HepG2 (cell line): ENCODE results near the gene MSMB. TPM values are rescaled to one million over a fixed set of nuclear protein-coding genes. Genes with fewer than 3 reads are reported as not detected.
A peak's percentile ranks its signal among the peaks of the same experiment; 100 is the strongest.

ENCODE experiments used
- ADNP ChIP-seq: sonication (generic); formaldehyde crosslinking; IDR thresholded peaks from 2 replicates; pipeline ENCODE4 v1.4.0; 2020; ENCODE audit warnings: missing genetic modification reagents
- CBFB ChIP-seq: sonication (generic); formaldehyde crosslinking; IDR thresholded peaks from 2 replicates; pipeline ENCODE4 v1.4.0; 2020; ENCODE audit warnings: missing genetic modification reagents
- CEBPB ChIP-seq: IDR thresholded peaks from 2 replicates; pipeline ENCODE4 v1.6.1; 2011; ENCODE audit warnings: low read depth, low read length, improper control_type of control experiment, borderline replicate concordance
- CHD4 ChIP-seq: fragments of 200-600 bp; sonication (generic); IDR thresholded peaks from 2 replicates; pipeline ENCODE4 v1.7.0; 2017; ENCODE audit warnings: mild to moderate bottlenecking, low read length, borderline replicate concordance
- HOXA3 ChIP-seq: sonication (generic); formaldehyde crosslinking; IDR thresholded peaks from 2 replicates; pipeline ENCODE4 v1.5.0; 2020; ENCODE audit warnings: missing genetic modification reagents
- IKZF4 ChIP-seq: sonication (generic); formaldehyde crosslinking; IDR thresholded peaks from 2 replicates; pipeline ENCODE4 v1.5.1; 2020; ENCODE audit warnings: borderline replicate concordance, mild to moderate bottlenecking, low read depth, missing genetic modification reagents; ENCODE audit errors: not compliant biosample characterization
- JUNB ChIP-seq: sonication (generic); formaldehyde crosslinking; IDR thresholded peaks from 2 replicates; pipeline ENCODE4 v1.8.0; 2022; ENCODE audit warnings: missing genetic modification reagents, mild to moderate bottlenecking, borderline replicate concordance
- KDM5B ChIP-seq: sonication (generic); formaldehyde crosslinking; IDR thresholded peaks from 2 replicates; pipeline ENCODE4 v1.4.0; 2020; ENCODE audit warnings: missing genetic modification reagents, mild to moderate bottlenecking, borderline replicate concordance
- KLF6 ChIP-seq: IDR thresholded peaks from 2 replicates; pipeline ENCODE4 v1.8.0; 2016; ENCODE audit warnings: missing biosample characterization, missing genetic modification reagents
- RAD21 ChIP-seq: fragments of 450-650 bp; formaldehyde crosslinking; IDR thresholded peaks from 2 replicates; pipeline ENCODE4 v1.5.0; 2020; ENCODE audit warnings: mild to moderate bottlenecking
- SIN3A ChIP-seq: IDR thresholded peaks from 2 replicates; pipeline ENCODE4 v1.6.1; 2011; ENCODE audit warnings: low read depth, mild to moderate bottlenecking, control low read depth, low read length, borderline replicate concordance
- STAT5B ChIP-seq: sonication (generic); formaldehyde crosslinking; IDR thresholded peaks from 2 replicates; pipeline ENCODE4 v1.4.0; 2020; ENCODE audit warnings: missing genetic modification reagents
- U2AF1 ChIP-seq: fragments of 200-400 bp; formaldehyde crosslinking; optimal IDR thresholded peaks from 2 replicates; pipeline ENCODE3; 2017; ENCODE audit warnings: mild to moderate bottlenecking, low read depth, low read length
- ZFP41 ChIP-seq: sonication (generic); formaldehyde crosslinking; IDR thresholded peaks from 2 replicates; pipeline ENCODE4 v1.4.0; 2020; ENCODE audit warnings: mild to moderate bottlenecking, missing genetic modification reagents, borderline replicate concordance
- ZNF253 ChIP-seq: sonication (generic); formaldehyde crosslinking; IDR thresholded peaks from 2 replicates; pipeline ENCODE4 v1.8.0; 2022; ENCODE audit warnings: mild to moderate bottlenecking, missing genetic modification reagents, borderline replicate concordance
- ZNF430 ChIP-seq: sonication (generic); formaldehyde crosslinking; IDR thresholded peaks from 2 replicates; pipeline ENCODE4 v1.9.0; 2021; ENCODE audit warnings: mild to moderate bottlenecking, missing genetic modification reagents
- ZNF572 ChIP-seq: sonication (generic); formaldehyde crosslinking; IDR thresholded peaks from 2 replicates; pipeline ENCODE4 v1.5.1; 2020; ENCODE audit warnings: mild to moderate bottlenecking, missing genetic modification reagents
- ZNF615 ChIP-seq: sonication (generic); formaldehyde crosslinking; IDR thresholded peaks from 2 replicates; pipeline ENCODE4 v1.5.0; 2020; ENCODE audit warnings: mild to moderate bottlenecking, missing genetic modification reagents, borderline replicate concordance
- ZNF703 ChIP-seq: sonication (generic); formaldehyde crosslinking; IDR thresholded peaks from 2 replicates; pipeline ENCODE4 v1.5.1; 2020; ENCODE audit warnings: missing genetic modification reagents, mild to moderate bottlenecking, moderate library complexity, borderline replicate concordance
- ZNF724P ChIP-seq: sonication (generic); formaldehyde crosslinking; IDR thresholded peaks from 2 replicates; pipeline ENCODE4 v1.8.0; 2022; ENCODE audit warnings: missing genetic modification reagents, borderline replicate concordance
- ZNF839 ChIP-seq: sonication (generic); formaldehyde crosslinking; IDR thresholded peaks from 2 replicates; pipeline ENCODE4 v1.4.0; 2020; ENCODE audit warnings: missing genetic modification reagents, mild to moderate bottlenecking, borderline replicate concordance
- ZSCAN12 ChIP-seq: sonication (generic); formaldehyde crosslinking; IDR thresholded peaks from 2 replicates; pipeline ENCODE4 v1.9.0; 2021; ENCODE audit warnings: mild to moderate bottlenecking, missing genetic modification reagents
- polyA plus RNA-seq, 8 experiments: library from polyadenylated mRNA; depleted of rRNA in 3 of 8; stranded (reverse) in 7 of 8; unstranded in 1 of 8; fragments of >200 nt; fragmentation: Illumina TruSeq in 4 of 8; extraction: Trizol in 4 of 8; gene quantifications; 2 replicates each; pipeline versions ENCODE4 v1.2.1 to v1.2.3, GENCODE V29; 2011 to 2016; ENCODE audit warnings: low read depth in 4 of 8, missing spikeins in 1 of 8, mixed read lengths in 1 of 8; ENCODE audit not compliant: insufficient read depth in 1 of 8
- total RNA-seq, 5 experiments: library from RNA; depleted of rRNA; stranded (reverse); fragments of >200 nt; fragmentation: Illumina TruSeq; extraction: Trizol; gene quantifications; 2 replicates each; pipeline ENCODE4 v1.2.3, GENCODE V29; 2016; ENCODE audit warnings: low read depth in 1 of 5
- TF ChIP-seq, protein P1 (sequence below): sonication (generic); formaldehyde crosslinking; IDR thresholded peaks from 2 replicates; pipeline ENCODE4 v1.8.1; 2023; ENCODE audit warnings: mild to moderate bottlenecking, missing genetic modification reagents, borderline replicate concordance
- TF ChIP-seq, protein P2 (sequence below): sonication (generic); formaldehyde crosslinking; IDR thresholded peaks from 2 replicates; pipeline ENCODE4 v1.5.0; 2020; ENCODE audit warnings: mild to moderate bottlenecking, missing genetic modification reagents
- TF ChIP-seq, protein P3 (sequence below): sonication (generic); formaldehyde crosslinking; IDR thresholded peaks from 2 replicates; pipeline ENCODE4 v1.5.0; 2020; ENCODE audit warnings: missing genetic modification reagents, mild to moderate bottlenecking, borderline replicate concordance

MSMB gene
- total and polyA plus RNA-seq, 2 of the 13 experiments (the other 11 are each of a cell fraction or from before 2014, with no cell fraction given) = 0.84 TPM; not detected in 1

DNA sequence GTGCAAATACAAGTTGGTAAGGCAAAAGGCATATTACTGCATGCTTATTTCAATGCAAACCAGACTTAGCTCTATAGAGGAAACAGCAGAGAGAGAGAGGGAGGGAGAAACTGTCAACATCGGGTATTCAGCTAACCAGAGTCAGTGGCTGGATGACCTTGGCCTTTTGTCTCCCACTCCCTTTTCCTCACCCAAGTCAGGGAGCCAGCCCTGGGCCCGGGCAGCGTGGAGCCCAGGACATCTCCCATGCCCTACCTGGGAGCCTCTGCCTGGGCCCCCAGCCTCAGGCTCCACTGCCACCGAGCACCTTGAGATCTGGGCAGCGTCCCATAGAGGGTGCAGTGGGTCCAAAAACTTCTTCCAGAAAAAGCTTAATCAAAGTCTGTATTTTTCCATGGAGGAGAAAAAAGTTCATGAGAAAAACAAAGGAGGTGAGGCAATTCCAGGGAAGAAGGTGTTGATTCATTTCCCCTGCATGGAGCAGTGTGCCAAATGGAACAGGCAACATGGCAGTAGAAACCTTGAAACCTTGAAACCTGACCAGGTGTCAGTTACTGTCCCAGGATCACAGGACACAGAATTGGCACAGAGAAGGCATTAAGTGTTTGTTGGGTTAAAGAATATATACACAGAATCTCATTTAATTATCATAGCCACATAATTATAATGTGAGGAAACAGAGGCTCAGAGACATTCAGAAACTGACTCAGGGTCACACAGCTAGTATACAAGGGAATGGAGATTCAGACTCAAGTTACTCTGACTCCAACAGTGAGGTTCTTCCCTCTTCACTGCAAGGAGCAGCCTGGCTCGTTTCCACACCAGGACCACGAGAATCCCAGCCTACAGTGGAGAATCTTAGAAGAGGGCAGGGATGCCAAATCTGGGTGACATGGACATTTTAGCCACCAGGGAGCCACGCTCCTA is 9.9 kb downstream of the MSMB start (continued):
- TF ChIP-seq KLF6 (CRISPR knock-in tag) (no peak), ZSCAN12 (CRISPR knock-in tag) (no peak), ZNF615 (CRISPR knock-in tag) (no peak), JUNB (CRISPR knock-in tag) (no peak), CBFB (no peak), ADNP (no peak), KDM5B (CRISPR knock-in tag) (no peak; the same call in 1 of the 2 replicates), STAT5B (CRISPR knock-in tag) (no peak), SIN3A (peak; percentile 54; the same call in 1 of the 2 replicates), IKZF4 (CRISPR knock-in tag) (peak; percentile 60), ZNF572 (no peak), U2AF1 (no peak), ZNF724P (no peak; the same call in 1 of the 2 replicates), ZNF253 (CRISPR knock-in tag) (no peak), CEBPB (peak; percentile 36; the same call in 1 of the 2 replicates), RAD21 (CRISPR knock-in tag) (peak; percentile 66), HOXA3 (peak; percentile 87), CHD4 (no peak; the same call in 1 of the 2 replicates), ZNF703 (no peak), ZNF430 (CRISPR knock-in tag) (peak; percentile 87), ZNF839 (CRISPR knock-in tag) (peak; percentile 54; the same call in 1 of the 2 replicates), ZFP41 (CRISPR knock-in tag) (no peak)
- TF ChIP-seq, protein P1, sequence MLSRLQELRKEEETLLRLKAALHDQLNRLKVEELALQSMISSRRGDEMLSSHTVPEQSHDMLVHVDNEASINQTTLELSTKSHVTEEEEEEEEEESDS = no peak
- TF ChIP-seq, protein P2, sequence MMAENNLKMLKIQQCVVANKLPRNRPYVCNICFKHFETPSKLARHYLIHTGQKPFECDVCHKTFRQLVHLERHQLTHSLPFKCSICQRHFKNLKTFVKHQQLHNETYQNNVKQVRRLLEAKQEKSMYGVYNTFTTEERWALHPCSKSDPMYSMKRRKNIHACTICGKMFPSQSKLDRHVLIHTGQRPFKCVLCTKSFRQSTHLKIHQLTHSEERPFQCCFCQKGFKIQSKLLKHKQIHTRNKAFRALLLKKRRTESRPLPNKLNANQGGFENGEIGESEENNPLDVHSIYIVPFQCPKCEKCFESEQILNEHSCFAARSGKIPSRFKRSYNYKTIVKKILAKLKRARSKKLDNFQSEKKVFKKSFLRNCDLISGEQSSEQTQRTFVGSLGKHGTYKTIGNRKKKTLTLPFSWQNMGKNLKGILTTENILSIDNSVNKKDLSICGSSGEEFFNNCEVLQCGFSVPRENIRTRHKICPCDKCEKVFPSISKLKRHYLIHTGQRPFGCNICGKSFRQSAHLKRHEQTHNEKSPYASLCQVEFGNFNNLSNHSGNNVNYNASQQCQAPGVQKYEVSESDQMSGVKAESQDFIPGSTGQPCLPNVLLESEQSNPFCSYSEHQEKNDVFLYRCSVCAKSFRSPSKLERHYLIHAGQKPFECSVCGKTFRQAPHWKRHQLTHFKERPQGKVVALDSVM (CRISPR knock-in tag) = no peak
- TF ChIP-seq, protein P3, sequence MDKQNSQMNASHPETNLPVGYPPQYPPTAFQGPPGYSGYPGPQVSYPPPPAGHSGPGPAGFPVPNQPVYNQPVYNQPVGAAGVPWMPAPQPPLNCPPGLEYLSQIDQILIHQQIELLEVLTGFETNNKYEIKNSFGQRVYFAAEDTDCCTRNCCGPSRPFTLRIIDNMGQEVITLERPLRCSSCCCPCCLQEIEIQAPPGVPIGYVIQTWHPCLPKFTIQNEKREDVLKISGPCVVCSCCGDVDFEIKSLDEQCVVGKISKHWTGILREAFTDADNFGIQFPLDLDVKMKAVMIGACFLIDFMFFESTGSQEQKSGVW = no peak
